Central memory CD4-positive, alpha-beta T cell (primary cell): ENCODE measurements around the gene FAM124A.
A peak's percentile ranks its signal among the peaks of the same experiment; 100 is the strongest.

Experiments
- DNase-seq: peaks from one replicate; pipeline ENCODE4 v3.0.0; 2022
- total RNA-seq, 3 experiments: gene quantifications; one replicate each; lab custom pipeline; 2026; lab: John Stamatoyannopoulos, UW

FAM124A gene, protein sequence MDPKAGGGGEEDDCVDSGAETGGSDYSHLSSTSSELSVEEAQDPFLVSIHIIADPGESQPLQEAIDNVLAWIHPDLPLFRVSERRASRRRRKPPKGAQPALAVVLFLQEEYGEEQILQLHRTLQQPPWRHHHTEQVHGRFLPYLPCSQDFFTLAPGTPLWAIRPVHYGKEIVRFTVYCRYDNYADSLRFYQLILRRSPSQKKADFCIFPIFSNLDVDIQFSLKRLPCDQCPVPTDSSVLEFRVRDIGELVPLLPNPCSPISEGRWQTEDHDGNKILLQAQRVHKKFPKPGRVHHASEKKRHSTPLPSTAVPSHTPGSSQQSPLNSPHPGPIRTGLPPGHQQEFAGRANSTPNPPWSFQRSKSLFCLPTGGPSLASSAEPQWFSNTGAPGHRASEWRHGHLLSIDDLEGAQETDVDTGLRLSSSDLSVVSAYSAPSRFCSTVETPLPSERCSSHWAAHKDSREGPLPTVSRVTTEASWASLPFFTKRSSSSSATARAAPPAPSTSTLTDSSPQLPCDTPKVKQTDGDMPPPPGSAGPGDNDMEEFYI
- total RNA-seq, result 0 to 0.25 (median 0.05) reads per million in 3 experiments

DNA sequence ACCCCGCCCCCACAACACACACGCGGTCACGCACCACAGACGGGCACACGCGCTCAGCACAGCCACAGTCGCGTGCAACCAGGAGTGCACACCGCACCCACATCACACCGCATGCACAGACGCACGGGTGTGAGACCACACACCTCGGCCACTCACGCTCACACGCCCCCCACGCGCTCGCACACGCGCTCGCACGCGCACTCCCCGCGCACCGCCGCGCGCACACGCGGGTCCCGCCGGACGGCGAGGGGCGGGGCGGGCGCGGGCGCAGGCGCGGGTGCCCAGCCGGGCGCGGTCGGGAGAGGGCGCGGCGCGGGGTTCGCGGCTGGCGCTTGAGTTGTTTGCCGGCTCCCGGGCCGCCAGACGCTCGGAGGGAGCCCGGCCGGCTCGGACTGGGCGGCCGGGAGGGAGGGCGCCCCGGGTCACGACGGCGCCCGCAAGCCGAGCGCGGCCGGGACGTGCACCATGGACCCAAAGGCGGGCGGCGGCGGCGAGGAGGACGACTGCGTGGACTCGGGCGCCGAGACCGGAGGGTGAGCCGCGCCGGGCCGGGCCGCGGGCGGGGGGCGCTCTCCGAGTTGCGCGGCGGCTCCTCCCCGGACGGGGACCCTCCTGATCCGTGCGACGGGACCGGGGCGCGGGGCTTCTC is at the start of gene FAM124A:
Gene FAM124A, plus strand, starts transcription at position 362 of the 649 bp plus-strand sequence. Its CDS starts 104 bp downstream, at position 466.
- DNase-seq, result peak; percentile 3

DNA sequence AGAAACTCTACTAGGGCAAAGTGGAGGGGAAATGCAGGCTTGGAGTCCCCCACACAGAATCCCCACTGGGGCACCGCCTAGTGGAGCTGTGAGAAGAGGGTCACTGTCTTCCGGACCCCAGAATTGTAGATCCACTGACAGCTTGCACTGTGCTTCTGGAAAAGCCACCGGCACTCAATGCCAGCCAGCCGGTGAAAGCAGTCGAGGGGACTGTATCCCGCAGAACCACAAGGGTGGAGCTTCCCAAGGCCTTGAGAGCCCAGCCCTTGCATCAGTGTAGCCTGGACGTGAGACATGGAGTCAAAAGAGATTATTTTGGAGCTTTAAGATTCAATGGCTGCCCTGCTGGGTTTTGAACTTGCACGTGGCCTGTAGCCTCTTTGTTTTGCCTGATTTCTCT is 47.2 kb upstream of the FAM124A start:
- DNase-seq, result no peak

DNA sequence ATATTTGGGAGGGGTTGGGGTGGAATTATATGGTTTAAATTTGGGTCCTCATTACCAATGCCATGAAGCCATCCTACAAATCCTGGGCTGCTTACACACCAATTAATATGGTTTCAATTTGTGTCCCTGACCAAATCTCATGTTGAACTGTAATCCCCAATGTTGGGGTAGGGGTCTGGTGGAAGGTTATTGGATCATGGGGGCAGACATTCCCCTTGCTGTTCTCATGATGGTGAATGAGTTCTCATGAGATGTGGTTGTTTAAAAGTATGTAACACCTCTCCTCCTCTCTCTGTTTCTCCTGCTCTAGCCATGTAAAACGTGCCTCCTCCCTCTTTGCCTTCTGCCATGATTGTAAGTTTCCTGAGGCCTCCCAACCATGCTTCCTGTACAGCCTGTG is 46.6 kb upstream of the FAM124A start:
- DNase-seq, result no peak

DNA sequence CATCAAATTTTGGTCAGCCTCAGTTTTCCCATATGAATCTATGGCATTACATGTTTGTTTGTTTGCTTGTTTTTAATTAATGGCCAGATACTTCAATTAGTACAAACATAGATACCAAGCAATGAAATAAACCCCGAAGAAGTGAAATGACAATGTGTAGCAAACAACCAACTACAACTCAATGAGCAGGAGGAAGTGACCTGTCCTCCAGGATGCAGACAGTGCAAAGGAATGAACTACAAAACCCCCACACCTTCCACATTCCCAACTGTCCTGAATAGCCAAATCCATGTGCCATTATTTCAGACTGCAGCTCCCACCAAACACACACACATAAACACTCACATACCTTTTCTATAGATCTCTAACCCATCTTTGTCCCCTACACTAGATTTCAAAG is 45.0 kb upstream of the FAM124A start:
- DNase-seq, result no peak

DNA sequence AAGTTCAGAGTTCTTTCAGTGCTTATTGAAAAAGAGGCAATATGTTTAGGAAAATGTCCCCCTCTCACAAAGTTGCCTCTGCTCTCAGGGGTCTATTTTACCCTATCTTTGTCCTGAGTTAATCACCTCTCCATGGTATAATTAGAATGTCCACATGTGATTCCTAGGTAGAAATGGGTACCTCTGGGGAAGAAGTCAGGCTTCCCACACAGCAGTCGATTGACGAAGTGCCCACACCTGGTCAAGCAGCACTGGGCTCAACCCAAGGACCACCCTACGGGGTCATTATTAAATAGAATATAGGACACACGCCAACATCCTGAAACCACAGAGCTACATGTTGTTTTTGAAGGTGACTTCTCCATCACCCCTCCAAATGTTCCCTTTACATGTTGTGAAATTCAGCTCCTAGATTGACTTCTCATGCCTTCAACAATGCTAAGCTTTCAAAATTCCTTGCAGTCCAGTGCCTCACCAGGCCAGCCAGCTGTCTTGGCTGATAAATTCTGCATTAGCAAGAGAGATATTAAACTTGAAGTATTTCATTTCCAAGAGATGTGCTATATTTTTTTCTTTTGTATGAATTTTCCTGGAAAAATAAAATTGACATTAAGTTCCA is 43.6 kb upstream of the FAM124A start:
- no peak for DNase-seq

DNA sequence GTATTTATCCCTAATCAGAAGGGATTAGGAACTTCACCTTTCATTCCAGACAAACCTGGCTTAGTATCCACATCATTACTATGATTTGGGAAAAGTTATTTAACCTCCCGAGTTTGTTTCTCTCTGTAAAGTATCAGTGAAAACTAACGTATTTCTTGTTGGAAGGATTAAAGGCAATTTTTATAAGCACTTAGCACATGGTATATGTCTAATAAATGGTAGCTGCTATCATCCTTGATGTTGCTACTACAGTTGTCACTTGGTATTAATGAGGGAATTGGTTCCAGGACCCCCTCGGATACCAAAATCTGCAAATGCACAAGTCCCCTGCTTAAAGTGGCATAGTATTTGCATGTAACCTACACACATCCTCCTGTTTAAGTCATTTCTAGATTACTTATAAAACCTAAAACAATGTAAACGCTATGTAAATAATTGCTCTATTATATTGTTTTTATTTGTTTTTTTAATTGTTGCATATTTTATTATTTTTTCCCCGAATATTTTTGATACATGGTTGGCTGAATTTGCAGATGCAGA is 42.7 kb upstream of the FAM124A start:
- no peak for DNase-seq

DNA sequence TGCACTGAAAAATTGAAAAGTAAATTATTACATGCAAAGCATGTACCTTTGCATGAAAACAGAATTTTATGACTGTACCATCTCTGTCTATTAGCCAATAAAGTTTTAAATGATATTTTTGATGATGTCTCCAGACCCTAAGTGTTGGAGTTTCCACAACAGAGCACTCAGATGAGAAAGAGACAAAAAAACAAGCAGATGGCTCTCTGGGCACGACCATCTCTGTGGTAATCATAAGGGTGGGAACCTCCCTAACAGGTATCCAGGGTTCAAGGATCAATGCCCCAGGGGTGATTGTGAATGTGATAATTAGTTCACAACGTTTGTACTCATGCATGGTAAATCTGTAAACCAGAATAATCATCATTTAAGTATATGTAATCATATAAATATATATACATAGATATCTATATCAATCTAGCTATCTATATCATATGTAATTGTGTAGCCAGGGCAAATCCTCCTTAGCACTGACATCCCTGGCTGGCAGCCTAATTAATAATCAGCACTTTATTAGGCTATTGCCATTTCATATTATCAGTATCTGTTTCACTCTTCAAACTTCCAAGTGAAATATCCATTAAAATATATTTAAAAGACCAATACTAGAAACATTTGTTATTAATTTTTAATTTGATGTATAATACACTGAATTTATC is 41.2 kb upstream of the FAM124A start:
- no peak for DNase-seq

DNA sequence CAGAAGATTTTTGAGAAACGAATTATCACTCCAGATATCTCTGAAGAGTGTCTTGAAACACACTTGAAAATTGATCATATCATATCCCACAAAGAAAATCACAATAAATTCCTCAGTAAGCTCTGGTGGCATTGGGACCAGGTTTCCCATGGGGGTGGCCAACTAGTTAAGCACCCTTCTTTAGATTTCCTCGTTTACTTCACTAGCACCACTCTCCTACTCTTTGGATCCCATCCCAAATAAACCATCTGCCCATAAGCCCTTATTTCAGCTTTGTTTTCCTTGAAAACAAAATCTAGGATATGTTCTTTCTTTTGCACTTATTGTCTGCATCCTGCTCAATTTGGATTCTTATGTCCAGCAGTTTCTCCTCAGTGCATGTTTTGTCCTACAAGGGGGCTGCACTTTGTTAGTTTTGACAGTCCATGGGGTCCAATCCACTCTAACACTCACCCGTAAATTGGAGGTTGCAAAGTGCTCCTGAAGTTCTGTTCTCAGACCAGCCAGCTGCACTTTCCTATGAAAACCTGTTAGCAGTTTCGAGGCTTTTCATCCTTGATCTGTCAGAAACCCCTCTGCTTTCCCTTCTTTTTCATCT is 40.3 kb upstream of the FAM124A start:
- DNase-seq, result no peak

DNA sequence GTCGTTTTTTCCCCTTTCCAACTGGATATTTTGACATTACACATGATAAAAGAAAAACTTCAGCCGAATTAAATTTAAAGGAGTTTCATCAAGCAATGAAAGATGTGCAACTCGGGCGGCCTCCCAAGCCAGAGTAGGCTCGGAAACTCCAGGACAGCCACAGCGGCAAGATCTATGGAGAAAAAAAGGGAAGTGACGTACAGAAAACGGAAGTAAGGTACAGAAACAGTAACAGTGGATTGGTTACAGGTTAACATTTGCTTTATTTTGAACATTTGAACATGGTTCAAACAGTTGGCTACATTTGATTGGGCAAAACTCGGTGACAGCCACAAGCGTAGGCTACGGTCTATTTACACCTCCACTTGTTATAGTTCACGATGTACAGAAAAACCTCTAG is 30.5 kb upstream of the FAM124A start:
- no peak for DNase-seq

DNA sequence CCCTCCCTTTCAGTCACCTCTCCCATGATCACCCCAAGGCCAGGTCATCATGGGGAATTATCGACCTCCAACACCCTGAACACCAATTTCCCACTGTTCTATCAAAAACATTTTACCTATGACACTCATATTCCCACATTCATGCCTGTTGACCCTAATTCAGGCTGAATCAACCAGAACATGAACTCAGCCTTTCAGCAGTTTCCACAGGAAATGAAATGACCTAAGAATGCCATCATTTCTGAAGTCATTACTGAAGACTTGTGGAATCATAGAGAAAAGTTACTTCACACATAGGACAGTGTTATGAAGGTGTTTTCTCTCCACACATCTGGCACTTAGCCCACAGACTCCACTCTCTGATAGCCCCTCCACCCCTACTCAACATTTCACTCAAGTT is 29.9 kb upstream of the FAM124A start:
- DNase-seq, result no peak

DNA sequence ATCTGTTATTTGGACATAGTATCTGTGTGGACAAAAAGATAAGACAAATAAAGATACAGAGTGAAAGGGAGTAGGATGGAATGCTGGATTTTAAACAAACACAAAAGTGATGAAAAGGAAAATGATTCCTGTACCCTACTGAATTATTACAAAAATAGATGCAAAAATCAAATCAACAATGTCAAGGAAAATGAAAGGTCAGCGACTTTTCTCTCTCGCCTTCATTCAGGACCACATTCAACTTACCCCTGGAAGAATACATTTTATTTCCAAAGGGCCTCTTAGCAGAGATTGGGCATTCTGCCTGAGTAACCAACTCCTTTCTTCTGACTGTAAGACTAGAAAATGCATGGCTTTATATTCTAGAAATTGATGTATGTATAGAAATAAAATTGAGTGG is 28.8 kb upstream of the FAM124A start:
- no peak for DNase-seq

DNA sequence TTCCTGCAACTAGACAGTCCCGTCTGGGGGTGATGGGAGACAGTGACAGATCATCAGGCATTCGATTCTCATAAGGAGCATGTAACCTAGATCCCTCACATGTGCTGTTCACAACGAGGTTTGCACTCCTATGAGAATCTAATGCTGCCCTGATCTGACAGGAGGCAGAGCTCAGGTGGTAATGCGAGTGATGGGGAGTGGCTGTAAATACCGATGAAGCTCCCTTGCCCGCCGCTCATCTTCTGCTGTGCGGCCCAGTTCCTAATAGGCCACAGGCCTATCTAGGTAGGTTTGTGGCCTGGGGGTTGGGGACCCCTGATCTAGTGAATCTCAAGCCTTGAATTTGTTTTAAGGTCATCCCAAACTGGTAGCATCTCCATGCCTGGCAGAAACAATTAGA is 27.3 kb upstream of the FAM124A start:
- no peak for DNase-seq

DNA sequence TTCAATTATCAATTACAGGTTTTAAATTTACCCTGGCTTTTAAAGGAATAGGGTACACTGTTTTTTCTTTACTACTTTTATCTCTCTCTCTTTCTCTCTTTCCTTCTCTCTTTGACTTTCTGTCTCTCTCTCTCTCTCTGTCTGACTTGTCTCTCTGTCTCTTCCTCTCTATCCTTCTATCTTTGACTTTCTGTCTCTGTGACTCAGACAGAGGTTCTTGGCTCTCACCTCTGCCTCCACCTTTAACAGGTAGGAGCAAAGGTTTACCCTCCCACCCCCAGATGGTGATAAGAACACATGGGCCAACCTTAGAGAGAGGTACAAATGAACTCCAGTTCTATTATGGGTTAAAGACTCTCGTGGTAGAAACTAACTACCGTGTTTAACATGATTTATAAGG is 20.3 kb upstream of the FAM124A start:
- no peak for DNase-seq

DNA sequence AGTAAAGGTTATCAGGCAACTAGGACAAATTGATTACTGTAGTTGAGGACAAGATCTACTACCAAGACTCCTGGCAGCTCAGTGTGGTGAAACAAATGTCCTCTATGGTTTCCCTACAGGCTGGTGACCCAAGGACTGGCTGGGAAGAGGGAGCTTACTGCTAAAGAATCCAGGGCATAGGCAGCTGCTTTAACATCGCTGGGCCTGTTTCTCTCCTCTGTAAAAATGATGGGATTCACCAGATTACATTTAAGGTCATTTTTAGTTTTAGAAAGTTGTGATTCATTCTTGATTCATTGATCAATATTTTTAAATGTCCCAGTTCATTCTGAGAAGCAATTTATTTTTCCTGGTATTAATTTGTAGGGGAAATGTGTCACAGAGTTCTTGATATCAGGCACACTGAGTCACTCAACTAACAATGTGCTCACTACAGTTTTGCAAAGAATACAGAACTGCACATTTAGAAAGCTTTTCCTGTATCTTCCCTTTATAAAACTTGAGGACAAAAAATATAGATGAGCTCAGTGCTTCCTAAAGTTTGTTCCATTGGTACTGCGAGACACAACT is 19.6 kb upstream of the FAM124A start:
- no peak for DNase-seq

DNA sequence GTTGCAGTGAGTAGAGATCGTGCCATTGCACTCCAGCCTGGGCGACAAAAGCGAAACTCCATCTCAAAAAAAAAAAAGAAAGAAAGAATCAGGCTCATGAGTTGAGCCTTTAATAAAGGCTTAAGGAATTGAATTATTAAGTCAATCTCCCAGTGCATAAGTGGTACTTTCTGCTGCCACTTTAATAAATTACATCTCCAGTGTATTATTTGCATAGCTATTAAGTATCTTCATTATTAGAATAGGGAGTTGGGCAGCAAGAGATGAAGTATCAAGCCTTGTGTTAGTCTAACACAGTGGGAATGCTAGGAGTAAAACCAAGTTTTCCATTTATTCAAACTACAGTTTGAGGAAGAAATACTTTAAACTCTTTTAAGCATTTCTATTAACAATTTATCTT is 15.6 kb upstream of the FAM124A start:
- DNase-seq, result no peak

DNA sequence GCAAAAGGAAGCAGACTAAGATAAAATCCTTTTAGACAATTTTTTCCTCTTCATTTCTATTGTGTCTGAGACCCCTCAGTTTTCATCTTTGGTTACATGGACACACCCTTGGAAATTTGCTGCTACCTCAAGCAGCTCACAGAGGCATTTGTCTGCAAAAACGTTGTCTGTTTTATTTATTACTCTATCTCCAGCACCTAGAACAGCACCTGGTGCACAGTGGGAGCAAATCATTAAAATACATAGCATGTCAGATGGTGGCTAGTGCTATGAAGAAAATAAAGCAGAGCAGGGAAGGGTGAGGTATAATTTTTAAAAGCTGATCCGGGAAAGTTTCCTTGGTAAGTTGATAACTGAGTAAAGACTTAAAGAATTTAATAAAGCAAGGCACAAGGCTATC is 14.3 kb upstream of the FAM124A start:
- DNase-seq, result no peak

DNA sequence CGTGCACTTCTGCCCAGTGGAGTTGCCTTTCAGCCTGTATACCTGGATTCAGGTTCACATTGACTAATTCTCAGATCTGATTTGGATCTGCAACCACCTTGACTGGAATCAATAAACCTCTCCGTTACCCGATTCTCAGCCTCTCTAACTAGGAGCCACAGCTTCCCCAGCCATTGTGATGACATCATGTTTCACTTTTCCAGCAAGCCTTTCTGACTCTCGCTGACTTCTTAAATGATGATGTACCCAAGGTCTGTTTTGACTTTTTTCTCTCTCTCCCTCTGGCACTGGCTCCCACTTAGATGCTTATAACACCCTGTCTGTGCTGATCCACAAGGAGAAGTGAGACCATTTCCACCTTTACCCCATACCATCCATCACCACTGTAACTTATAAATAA is 13.5 kb upstream of the FAM124A start:
- no peak for DNase-seq

DNA sequence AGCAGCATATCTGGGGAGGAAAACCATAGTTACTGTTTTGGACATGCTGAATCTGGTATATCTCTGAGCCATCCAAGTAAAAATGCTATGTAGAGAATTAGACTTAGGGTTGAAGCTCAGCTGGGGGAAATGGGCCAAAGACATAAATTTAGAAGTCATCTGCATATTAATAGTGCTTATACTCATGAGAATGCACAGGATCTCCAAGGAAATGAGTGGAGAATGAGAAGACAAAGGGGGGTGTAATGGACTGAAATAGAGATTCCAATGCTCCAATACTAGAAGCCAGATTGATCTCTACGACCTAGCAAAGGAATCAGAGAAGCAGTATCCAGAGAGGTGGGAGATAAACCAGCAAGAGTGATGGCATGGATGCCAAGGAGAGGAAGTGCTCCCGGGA is 10.3 kb upstream of the FAM124A start:
- no peak for DNase-seq

DNA sequence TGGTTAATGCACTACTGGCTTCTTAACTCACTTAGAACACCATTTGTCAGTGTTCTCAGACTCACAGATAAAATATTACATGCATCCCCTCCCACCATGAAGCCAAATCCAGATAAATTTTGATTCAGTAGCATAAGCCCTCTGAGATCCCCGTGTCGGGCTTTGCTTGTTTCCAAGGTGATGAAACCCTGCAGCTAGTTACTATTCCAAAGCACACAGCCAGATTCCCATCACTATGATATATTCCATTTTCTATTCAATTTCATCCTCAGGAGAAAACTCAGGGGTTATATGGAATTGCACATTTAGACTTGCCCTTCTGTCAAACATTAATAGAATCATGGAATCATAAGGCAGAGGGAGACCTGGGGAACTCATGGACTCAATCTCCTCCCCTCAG is 9.4 kb upstream of the FAM124A start:
- DNase-seq, result no peak

DNA sequence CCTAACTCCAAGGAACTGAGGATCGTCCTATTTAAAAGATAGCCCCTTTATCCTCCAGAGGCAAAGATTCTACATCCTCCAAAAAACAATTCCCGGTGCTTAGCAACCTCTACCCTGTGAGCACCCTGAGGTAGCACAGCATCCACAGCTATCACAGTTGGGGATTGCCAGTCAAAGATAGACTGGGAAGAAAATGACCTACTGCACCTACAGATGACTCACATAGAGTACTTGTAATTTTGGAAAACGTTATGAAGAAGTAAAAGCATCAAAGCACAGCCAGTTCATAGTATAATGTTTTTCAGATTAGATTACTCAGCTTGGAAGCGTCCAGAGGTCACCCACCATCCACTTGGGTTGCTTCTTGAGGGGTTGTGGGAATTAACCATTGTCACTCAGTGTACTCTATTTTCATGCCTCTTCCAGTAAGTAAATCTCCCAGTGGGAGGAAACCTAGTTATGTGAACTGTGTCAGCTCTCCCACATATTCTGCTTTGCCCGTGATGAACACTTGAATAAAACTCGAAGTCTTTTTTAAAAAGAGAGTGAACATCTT is 8.9 kb upstream of the FAM124A start:
- DNase-seq, result no peak

DNA sequence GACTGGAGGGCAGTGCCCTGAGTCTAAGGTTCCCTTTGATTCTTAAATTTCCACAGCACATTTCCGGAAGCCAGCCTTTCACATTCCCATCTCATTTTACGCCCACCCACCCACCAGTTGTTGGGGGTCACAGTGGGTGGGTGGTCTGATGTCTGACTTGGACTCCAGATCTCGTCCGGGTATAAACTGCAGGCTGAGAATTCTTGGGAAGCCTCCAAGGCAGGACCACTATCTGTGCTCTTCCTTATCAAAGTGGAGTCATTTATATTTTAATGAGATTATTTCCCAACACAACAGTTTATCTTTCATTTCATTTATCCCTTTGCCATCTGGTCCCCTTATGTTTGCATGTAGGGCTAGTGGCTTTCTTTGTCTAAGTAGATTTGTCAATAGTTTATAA is 3.6 kb upstream of the FAM124A start:
- no peak for DNase-seq

DNA sequence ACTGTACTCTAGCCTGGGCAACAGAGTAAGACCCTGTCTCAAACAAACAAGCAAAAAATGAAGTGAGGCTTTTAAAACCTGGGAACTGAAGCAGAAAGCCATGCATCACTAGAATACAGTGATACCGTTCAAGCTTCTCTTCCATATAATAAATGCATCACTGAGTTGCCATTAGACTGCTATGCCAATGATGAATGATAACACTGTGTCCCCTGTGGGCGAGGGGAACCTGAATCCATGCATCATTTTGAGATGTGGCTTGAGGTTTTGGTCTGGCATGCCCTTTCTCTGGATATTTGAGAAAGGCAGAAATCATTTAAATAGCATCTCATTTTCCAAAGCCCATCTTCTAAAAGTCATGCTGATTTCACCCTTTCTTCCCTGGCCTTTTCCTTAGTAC is 1.5 kb upstream of the FAM124A start:
- no peak for DNase-seq
